GM12892 (cell line): ENCODE results near the gene KRT31.

Experiments
- POLR2AphosphoS5 ChIP-seq: IDR thresholded peaks from 2 replicates; pipeline ENCODE4 v1.6.1; 2011; ENCODE audit warnings: low read depth, low read length, control low read depth
- TAF1 ChIP-seq: IDR thresholded peaks from 2 replicates; pipeline ENCODE4 v1.6.1; 2011; ENCODE audit warnings: low read depth, mild to moderate bottlenecking, control low read depth, low read length, borderline replicate concordance

DNA sequence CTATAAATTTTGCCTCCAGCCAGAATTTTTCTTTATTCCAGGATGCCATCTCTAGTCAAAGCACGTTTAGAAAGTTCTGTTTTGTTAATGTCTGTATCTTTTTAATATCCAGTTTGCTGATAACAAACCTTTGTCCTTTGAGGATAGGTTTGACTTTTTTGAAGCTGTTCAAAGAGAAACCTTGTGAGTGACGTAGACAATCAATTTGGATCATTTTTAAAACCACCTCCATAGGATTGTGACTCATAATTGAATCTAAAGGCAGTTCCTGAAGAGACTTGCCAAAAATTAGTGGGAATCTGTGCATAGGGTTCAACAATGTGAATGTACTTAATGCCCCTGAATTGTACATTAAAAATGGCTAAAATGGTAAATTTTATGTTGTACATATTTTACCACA lies 5.9 kb downstream of the KRT31 start:
- TF ChIP-seq POLR2AphosphoS5 (no peak), TAF1 (no peak)
